Lower leg skin (tissue), 4 donors: Measurements from ENCODE around the gene CYB561A3. TPM values are rescaled to one million over a fixed set of nuclear protein-coding genes. Genes with fewer than 3 reads are reported as not detected.

Experiments
- DNase-seq, 2 donors: peaks; one replicate each; pipeline ENCODE4 v3.0.0-alpha.2; 2019; ENCODE audit warnings: low spot score in 2 of 2
- H3K4me3 ChIP-seq: fragments of 200-600 bp; sonication (generic); 2 replicates; pipeline ENCODE4 v1.5.1; 2017; ENCODE audit warnings: mild to moderate bottlenecking, low read depth; ENCODE audit not compliant: poor library complexity, severe bottlenecking
- POLR2A ChIP-seq, 2 donors: fragments of 450-650 bp; IDR thresholded peaks; one replicate each; pipeline ENCODE4 v1.6.1; 2016 to 2017; ENCODE audit warnings: antibody characterized with exemption in 2 of 2, mild to moderate bottlenecking in 1 of 2, moderate library complexity in 1 of 2
- WGBS, 2 donors: methylation state at CpG; one replicate each; pipeline ENCODE4 v1.1.5; 2018; 5-methylcytosine and 5-hydroxymethylcytosine counted together
- intact Hi-C: fragments of 100-400 bp; cut with DNase I; formaldehyde crosslinking; loops from one replicate; pipeline ENCODE4 v1.15.0; 2023; ENCODE audit warnings: low total_unique reads
- total RNA-seq, 4 donors: library from RNA; depleted of rRNA; stranded (reverse); fragments of >200 nt; gene quantifications; one replicate each; pipeline ENCODE4 v1.1.0, GENCODE V29; 2016
- TF ChIP-seq, protein P1 (sequence below), 3 donors: fragments of 450-650 bp; IDR thresholded peaks; one replicate each; pipeline ENCODE4 v1.5.1; 2016; ENCODE audit warnings: antibody characterized with exemption in 3 of 3, mild to moderate bottlenecking in 3 of 3, moderate library complexity in 2 of 3

Gene CYB561A3
- total RNA-seq, 4 donors from 2014 or later = 55.7 to 102 (median 76.8) TPM

DNA sequence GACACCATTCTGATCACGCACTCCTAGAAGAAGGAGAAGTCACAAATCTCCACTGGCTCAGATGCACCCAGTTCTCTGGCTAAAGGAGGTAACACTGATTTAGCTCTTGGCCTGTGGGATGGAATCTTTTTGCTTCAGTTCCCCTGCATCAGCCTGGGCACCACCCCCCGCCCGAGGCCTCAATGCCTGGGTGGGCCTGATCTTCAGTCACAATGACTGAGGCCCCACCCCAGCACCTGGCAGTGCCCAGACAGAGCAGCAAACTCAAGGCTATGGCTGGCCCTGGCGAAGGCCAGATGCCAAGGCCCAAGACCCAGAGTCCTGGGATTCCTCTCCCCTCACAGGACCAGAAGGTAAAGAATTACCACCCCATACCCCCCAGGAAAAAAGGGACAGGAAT, 5.0 kb downstream of the CYB561A3 start:
- TF ChIP-seq, protein P1, sequence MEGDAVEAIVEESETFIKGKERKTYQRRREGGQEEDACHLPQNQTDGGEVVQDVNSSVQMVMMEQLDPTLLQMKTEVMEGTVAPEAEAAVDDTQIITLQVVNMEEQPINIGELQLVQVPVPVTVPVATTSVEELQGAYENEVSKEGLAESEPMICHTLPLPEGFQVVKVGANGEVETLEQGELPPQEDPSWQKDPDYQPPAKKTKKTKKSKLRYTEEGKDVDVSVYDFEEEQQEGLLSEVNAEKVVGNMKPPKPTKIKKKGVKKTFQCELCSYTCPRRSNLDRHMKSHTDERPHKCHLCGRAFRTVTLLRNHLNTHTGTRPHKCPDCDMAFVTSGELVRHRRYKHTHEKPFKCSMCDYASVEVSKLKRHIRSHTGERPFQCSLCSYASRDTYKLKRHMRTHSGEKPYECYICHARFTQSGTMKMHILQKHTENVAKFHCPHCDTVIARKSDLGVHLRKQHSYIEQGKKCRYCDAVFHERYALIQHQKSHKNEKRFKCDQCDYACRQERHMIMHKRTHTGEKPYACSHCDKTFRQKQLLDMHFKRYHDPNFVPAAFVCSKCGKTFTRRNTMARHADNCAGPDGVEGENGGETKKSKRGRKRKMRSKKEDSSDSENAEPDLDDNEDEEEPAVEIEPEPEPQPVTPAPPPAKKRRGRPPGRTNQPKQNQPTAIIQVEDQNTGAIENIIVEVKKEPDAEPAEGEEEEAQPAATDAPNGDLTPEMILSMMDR (IDR thresholded peaks at IDR 0.05) = no peak
- TF ChIP-seq POLR2A (IDR thresholded peaks at IDR 0.05) = no peak
- 64 to 83% methylated on average over 4 of the region's 4 CpGs for WGBS, 2 donors
- intact Hi-C loops = no loop called here
- no peak overlapping the region for H3K4me3 ChIP-seq
- no peak for DNase-seq

DNA sequence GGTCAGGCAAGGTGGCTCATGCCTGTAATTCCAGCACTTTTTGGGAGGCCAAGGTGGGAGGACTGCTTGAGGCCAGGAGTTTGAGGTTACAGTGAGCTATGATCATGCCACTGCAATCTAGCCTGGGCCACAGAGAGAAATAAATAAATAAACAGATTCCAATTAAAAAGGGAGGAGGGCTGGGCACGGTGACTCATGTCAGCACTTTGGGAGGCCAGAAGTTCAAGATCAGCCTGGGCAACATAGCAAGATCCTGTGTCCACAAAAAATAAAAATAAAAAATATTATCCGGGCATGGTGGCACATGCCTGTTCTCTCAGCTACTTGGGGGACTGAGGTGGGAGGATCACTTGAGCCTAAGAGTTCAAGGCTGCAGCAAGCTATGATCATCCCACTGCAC, 7.5 kb downstream of the CYB561A3 start:
- 76 to 78% methylated on average over 2 of the region's 2 CpGs for WGBS, 2 donors
- no peak for DNase-seq
- H3K4me3 ChIP-seq = no peak overlapping the region
- TF ChIP-seq, protein P1 (IDR thresholded peaks at IDR 0.05) = no peak
- no peak for TF ChIP-seq POLR2A (IDR thresholded peaks at IDR 0.05)
- intact Hi-C loops = no loop called here

DNA sequence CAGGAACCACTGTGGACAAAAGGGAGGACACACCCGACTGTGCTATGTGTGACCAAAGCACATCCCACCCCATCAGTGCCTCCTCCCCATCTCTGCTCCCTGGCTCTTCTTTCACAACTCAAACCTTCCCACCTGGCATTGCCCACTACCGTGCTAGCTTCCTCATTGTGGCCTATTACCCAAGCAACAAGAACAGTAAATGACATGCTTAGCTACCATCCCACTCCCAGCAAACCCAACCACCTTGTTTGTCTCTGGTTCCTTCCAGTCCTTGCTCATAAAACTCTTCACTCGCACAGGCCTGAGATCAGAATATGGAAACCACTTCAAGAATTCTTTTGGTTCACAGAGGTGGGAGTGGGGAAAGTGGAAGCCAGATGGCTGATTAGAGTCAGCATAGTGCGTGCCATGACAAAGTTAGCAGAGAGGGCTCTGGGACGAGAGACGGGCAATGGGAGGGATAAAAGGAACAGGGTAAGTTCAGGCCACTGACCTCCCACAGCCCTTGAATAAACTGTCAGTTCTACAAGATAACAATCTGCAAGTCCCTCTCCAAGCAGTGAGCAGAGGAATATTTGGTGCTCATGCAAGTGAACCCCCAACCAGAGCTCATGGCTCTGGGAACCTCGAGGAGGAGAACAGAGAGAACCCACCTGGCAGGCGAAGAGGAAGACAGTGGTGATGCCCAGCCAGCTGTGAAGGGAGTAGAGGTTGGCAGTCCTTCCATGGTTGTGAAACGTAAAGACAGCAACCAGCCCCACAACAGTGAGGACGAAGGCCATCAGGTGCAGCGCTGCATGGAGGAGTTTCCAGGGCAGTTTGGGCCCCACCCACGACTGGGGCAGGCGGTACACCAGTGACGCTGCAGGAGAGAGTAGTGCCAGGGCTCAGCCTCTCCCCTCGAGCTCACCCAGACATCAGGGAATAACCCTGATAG, 8.3 kb downstream of the CYB561A3 start:
- no peak overlapping the region for H3K4me3 ChIP-seq
- WGBS, 2 donors = 68 to 72% methylated on average over 15 of the region's 15 CpGs
- intact Hi-C loops = no loop called here
- DNase-seq = no peak
- TF ChIP-seq POLR2A (IDR thresholded peaks at IDR 0.05) = no peak
- TF ChIP-seq, protein P1 (IDR thresholded peaks at IDR 0.05) = no peak

DNA sequence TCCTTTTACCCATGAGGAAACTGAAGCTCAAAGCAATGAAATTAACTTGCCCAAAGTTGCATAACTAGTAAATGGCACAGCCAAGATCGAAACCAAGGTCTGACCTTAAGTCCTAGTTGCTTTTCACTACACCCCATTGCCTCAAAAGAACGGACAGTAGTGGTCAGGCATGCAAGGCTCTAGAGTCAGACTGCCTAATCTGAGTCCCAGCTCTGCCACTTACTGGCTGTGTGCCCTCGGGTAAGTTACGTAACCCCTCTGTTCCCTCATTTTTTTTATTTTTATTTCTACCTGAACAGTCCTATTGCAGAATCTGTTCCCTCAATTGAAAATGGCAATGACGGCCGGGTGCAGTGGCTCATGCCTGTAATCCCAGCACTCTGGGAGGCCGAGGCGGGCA, 9.6 kb downstream of the CYB561A3 start:
- no peak for TF ChIP-seq POLR2A (IDR thresholded peaks at IDR 0.05)
- TF ChIP-seq, protein P1 (IDR thresholded peaks at IDR 0.05) = no peak
- DNase-seq = no peak
- intact Hi-C loops = no loop called here
- 83 to 85% methylated on average over 8 of the region's 8 CpGs for WGBS, 2 donors
- no peak overlapping the region for H3K4me3 ChIP-seq

DNA sequence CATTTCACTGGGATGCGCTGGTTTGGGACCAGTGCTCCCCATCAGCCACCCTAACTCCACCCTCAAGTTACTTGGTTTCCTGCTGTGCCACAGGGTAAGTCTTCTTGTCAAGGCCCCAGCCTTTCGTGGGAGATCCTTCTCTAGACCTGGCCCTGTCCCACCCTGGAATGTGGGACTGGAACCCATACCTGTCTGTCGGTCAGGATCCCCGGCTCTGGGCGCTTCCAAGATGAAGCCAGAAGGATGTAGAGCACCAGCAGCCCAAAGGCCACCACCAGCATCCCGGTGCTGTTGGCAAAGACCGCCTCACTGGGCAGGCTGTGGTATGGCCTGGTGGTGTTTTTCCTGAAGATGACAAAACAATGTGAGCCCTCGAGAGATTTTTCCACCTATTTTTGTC, 10.9 kb downstream of the CYB561A3 start:
- DNase-seq = no peak
- intact Hi-C loops = no loop called here
- no peak for TF ChIP-seq POLR2A (IDR thresholded peaks at IDR 0.05)
- 93 to 96% methylated on average over 8 of the region's 8 CpGs for WGBS, 2 donors
- no peak overlapping the region for H3K4me3 ChIP-seq

DNA sequence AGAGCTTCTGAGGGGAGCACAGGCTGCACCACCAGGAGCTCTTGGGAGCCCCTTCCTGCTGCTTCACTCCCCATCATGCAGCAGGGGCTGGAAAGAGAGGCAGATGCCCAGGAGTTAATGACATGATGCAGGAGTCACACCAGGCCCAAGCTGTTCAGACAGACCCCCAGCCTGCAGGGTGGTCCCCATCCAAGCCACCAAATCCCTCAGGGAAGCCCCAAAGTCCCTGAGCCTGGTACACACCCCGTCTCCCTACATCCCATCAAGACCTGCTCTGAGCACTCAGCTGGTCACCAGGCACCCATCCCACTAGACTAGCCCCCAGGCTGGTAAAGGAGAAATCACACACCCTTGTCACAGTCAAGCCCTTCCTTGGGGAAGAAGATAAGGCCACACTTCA, 11.3 kb downstream of the CYB561A3 start:
- 78 to 80% methylated on average over 1 of the region's 1 CpG for whole genome bisulfite sequencing, 2 donors
- no peak for DNase-seq
- intact Hi-C loops = no loop called here
- TF ChIP-seq, protein P1 (IDR thresholded peaks at IDR 0.05) = no peak
- no peak for TF ChIP-seq POLR2A (IDR thresholded peaks at IDR 0.05)
- H3K4me3 ChIP-seq = no peak overlapping the region
